T-helper 2 cell (primary cell): Measurements from ENCODE around the gene ZNF680.
"Not testable (repeated sequence)": the region's sequence is repeated elsewhere in the genome, so short reads cannot be mapped to it uniquely, and the experiment has no call there.

Source experiments
- DNase-seq, 5 experiments: peaks; one replicate each; pipeline versions ENCODE4 v3.0.0 to v3.0.0-alpha.2; 2012 to 2022
- total RNA-seq, 2 donors: gene quantifications; one replicate each; lab custom pipeline; 2026; lab: John Stamatoyannopoulos, UW

Gene ZNF680
- total RNA-seq = 10.3 to 20.1 reads per million in 2 donors

DNA sequence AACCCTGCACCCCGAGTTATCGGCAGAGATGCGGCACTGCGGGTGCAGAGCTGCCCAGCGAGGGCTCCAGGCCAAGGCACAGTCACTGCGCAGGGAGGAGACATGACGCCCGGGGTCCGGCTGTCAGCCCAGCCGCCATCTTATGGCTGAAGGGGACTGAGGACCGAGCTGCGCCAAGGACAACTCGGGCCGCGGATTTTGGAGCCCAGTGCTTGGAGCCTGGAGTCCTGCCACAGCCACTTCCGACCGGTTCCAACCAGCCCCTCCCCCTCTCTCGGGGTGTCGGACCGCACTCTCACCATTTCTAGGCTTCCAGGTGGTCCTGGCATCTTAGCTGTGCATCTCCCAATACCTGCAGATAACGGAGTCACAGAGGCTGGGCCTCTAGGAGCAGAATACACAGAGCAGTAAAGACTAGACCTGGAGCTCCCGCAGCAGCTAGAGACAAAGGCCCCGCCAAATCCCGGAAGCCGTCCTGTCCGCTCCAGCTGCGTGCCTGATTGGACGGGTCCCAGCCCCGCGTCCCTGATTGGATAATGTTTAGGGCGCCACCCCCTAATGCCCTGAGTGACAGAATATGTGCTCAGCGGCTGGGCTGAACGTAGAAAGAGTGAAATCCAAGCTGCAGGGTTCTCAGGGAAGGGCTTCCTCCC is at the start of gene ZNF680:
Gene ZNF680, minus strand, starts transcription at position 446 of the 653 bp plus-strand sequence. Its CDS starts 117 bp downstream, at position 329.
- DNase-seq = peak; percentile 63 to 96 (median 82)

DNA sequence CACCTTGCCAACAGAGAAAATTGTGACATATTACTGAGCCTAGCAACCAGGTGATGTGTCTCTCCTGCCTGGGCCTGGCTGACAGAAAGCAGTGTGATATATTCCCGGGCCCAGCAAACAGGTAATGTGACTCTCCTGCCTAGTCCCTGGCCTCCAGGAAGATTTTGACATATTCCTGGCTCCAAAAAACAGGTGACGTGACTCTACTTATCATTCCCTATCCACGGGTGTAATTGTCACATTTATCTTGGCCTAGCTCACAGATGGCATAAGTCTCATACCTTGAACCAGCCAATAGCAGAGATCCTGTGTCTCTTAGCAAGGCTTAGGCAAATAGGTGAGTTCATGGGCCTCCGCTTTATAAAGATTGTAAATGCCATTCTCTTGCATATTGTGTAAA is 49.6 kb upstream of the ZNF680 start:
- DNase-seq = no peak

GRCh38 chr7:64611717-64612116 is 48.8 kb upstream of the ZNF680 start:
- DNase-seq = peak in 1 of 5 experiments; percentile 12

DNA sequence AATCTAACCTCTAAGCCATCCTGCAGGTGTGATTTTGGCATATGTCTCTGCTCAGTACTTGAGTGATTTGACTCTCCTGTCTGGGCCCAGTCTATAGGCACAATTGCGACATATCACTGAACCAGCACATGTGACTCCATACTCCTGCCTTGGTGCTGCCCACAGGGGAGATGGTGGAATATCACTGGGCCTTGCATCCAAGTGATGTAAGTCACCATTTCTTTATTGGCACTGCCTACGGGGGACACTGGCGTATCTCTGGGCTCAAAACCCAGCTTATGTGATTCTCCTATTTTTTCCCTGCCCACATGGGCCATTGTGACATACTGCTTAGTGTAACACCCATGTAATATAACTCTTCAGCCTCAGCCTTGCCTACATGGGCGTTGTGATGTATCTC is 48.1 kb upstream of the ZNF680 start:
- no peak for DNase-seq

DNA sequence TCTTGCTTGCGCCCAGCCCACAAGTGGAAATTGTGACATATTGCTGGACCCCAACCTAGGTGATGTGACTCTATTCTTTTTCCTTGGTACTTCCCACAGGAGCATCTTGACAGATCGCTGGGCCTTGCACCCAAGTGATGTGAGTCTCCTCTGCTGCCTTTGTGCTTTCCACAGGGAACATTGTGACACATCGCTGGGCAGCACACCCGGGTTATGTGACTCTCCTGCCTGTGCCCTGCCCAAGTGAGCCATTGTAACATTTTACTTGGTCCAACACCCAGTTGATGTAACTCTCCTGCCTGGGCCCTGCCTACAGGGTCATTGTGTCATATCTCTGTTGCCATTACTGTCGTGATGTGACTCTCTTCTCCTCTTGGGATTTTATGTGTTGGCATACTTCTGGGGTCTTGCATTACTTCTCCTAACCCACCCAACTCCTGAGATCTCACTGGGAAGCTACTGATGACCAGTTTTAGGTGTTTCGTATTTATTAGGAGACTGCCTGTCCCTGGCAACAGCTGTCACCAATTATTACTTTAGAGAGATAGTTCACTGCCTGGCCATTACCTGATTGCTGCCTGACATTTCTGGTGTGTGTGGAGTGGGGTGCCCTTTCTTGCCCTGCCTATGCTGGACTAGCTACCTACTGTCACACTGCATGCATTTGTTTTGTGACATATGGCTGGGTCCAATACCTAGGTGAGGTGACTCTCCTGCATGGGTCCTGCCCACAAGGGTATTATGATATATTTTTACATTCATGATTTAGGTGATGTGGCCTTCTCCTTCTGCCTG is 45.4 kb upstream of the ZNF680 start:
- no peak for DNase-seq

GRCh38 chr7:64606385-64606784 is 43.5 kb upstream of the ZNF680 start:
- no peak for DNase-seq

GRCh38 chr7:64603271-64603670 is 40.4 kb upstream of the ZNF680 start:
- no peak for DNase-seq

DNA sequence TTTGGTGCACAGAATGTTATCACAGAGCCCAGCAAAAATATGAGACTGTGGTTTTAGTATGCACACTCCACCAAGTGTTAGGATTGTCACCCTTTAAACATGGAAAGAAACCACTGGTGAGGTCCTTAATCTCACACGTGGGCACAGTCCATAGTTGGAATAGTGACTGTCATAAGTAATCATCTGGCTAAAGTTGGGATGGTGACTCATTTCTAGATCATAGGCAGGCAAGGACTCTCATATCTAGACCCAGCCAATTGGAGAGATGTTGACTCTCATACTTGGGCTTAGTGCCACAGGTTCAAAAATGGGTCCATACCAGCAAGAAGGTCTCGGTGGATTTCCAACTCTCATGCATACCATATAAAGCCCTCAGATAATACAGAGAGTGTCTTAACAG is 39.6 kb upstream of the ZNF680 start:
- DNase-seq = no peak

DNA sequence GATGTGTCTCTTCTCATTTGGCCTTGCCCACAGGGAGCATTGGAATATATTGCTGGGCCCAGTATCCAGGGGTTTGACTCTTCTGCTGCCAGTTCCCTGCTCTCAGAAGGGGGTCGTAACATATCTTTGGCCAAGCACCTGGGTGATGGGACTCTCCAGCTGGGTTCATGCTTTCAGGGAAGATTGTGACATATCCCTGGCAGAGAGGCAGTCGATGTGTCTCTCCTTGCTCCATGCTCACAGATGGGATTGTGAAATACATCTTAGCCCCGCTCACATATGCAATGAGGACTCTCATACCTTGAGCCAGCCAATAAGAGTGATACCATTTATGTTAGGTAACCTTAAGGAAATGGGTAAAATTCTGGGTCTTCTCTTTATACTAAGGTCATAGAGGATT is 39.2 kb upstream of the ZNF680 start:
- DNase-seq = no peak

GRCh38 chr7:64599359-64599758 is 36.5 kb upstream of the ZNF680 start:
- DNase-seq = no peak

- no peak for DNase-seq
These were observed 28.1 kb upstream of the ZNF680 start for GRCh38 chr7:64590971-64591370.

- DNase-seq = no peak
These were observed 19.3 kb upstream of the ZNF680 start for GRCh38 chr7:64581926-64582894.

DNA sequence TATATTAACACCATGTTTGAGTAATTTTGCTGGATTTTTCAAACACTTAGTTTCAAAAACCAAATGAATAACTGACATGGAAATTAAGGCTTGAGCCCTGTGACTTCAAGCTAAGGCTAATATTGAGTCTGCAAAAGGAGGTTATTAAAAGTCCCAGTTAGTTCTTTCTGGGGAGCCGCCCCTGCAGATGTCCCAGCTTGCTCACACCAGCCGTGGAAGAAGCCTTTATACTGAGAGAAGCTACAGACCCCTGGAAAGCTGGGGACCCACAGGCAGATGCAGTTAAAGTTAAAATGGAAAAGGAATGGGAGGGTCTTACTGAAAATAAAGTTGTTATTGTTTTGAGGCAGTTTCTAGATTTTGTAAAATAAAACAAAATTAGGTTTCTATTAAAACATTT is 18.5 kb upstream of the ZNF680 start:
- no peak for DNase-seq

DNA sequence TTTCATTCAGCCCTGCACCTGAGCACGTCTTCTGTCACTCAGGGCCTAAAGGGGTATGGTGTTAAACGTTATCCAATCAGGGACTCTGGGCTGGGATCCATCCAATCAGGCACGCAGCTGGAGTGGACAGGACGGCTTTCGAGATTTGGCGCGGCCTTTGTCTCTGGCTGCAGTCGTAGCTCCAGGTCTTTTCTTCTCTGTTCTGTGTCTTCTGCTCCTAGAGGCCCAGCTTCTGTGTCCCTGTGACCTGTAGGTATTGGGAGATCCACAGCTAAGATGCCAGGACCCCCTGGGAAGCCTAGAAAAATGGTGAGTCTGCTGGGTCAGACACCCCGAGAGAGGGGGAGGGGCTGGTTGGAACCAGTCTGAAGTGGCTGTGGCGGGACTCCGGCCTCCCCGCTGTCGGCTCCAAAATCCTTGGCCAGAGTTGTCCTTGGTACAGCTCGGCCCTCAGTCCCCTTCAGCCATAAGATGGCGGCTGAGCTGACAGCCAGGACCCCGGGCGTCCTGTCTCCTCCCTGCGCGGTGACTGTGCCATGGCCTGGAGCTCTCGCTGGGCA is 11.7 kb upstream of the ZNF680 start:
- no peak for DNase-seq

- DNase-seq = not testable (repeated sequence)
These were observed 7.4 kb upstream of the ZNF680 start for GRCh38 chr7:64570284-64570605.

- DNase-seq = peak in 3 of 5 experiments; percentile 28 to 68 (median 49)
These were observed 6.8 kb upstream of the ZNF680 start for GRCh38 chr7:64569372-64570283.

GRCh38 chr7:64562256-64562625 is 630 bp downstream of the ZNF680 start:
- DNase-seq = peak in 1 of 5 experiments; percentile 13

DNA sequence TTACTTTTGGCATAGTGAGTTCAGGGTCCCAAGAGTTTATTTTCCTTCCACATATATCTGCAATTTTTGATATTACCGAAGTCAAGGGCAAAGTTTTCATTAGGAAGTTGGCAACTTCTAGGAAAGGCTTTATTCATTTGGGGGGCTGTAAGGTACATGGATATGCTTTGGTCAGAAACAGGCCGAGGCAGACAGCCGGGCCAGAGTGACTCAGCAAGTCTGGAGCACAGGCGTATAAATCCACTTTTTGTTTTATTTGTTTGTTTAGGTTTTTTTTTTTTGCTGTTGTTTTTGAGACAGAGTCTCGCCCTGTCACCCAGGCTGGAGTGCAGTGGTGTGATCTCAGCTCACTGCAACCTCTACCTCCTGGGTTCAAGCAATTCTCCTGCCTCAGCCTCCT is 3.7 kb downstream of the ZNF680 start:
- no peak for DNase-seq

DNA sequence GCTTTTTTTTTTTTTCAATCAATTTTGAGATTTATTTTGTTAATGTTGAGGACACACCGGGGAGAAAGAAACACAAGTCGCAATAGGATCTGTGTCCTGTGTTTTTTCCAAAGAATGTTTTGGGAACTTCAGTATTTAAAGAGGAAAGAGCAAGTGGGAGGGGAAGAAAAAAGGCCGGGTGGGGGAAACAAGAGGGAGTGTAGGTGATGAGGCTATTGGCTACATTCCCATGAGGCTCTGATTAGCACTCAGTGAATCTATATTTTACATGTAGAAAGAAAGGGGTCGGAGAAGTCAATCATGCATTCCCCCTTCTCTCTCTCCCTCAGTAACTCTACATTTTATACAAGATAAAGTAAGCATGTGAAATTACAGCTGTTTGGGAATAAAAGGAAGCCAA is 4.1 kb downstream of the ZNF680 start:
- DNase-seq = no peak

GRCh38 chr7:64558323-64558705 is 4.6 kb downstream of the ZNF680 start:
- DNase-seq = no peak

- no peak for DNase-seq
These were observed 5.1 kb downstream of the ZNF680 start for GRCh38 chr7:64557601-64558322.
